Sigmoid colon (tissue), 4 donors: ENCODE measurements around the gene COMP.

ENCODE experiments used
- POLR2AphosphoS5 ChIP-seq, 4 donors: sonication (generic); formaldehyde crosslinking; IDR thresholded peaks; one replicate each; pipeline ENCODE4 v1.6.1; 2017; ENCODE audit warnings: antibody characterized with exemption in 4 of 4
- TF ChIP-seq, protein P1 (sequence below), 4 experiments: fragments of 450-650 bp in 3 of 4; fragments of 200-600 bp in 1 of 4; IDR thresholded peaks; one replicate each; pipeline ENCODE4 v1.5.1; 2016 to 2019; ENCODE audit warnings: antibody characterized with exemption in 4 of 4, mild to moderate bottlenecking in 3 of 4, moderate library complexity in 2 of 4

DNA sequence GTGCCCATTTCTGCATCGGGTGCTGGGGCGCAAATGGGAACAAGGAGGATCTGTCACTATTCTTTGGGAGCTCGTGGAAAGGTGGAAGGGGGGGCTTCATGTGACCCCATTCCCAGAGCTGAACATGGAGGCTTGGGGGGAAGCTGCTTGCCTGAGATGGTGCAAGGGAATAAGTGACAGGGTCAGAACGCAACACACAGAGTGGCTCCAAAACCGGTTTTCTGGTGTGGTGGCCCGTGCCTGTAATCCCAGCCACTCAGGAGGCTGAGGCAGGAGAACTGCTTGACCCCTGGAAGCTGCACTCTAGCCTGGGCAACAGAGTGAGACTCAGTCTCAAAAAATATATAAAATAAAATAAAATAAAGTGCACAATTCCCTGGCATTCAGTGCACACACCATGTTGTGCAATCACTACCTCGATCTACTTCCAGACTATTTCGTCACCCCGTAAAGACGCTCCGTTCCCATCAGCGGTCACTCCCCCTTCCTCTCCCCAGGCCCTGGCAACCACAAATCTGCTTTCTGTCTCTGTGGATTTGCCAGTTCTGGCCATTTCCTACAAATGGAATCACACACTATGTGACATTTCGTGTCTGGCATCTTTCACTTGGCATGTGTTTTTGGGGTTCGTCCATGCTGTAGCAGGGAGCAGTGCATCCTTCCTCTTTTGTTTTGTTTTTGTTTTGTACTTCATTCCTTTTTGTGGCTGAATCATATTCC is 18.2 kb upstream of the COMP start:
- TF ChIP-seq, protein P1, sequence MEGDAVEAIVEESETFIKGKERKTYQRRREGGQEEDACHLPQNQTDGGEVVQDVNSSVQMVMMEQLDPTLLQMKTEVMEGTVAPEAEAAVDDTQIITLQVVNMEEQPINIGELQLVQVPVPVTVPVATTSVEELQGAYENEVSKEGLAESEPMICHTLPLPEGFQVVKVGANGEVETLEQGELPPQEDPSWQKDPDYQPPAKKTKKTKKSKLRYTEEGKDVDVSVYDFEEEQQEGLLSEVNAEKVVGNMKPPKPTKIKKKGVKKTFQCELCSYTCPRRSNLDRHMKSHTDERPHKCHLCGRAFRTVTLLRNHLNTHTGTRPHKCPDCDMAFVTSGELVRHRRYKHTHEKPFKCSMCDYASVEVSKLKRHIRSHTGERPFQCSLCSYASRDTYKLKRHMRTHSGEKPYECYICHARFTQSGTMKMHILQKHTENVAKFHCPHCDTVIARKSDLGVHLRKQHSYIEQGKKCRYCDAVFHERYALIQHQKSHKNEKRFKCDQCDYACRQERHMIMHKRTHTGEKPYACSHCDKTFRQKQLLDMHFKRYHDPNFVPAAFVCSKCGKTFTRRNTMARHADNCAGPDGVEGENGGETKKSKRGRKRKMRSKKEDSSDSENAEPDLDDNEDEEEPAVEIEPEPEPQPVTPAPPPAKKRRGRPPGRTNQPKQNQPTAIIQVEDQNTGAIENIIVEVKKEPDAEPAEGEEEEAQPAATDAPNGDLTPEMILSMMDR (IDR thresholded peaks at IDR 0.05) = no peak
- peak; percentile 38 to 75 (median 66) for TF ChIP-seq POLR2AphosphoS5 (IDR thresholded peaks at IDR 0.05)
